ENCODE data around the gene CLCF1.

Gene CLCF1

GRCh38 chr11:67413266-67413849 lies 40.0 kb upstream of the CLCF1 start:
- ChIA-PET POLR2A (no interaction called here), CTCF (interaction anchor here (1.0 to 6.5 kb wide), 4 partner anchors 11 to 62 kb away, joined by 3 to 40 read pairs (median 4); partner anchors contain the start of genes PPP1CA and TBC1D10C)
- DNase-seq (ENCODE audit: low read depth, low spot score) = no peak
- TF ChIP-seq, protein P1, sequence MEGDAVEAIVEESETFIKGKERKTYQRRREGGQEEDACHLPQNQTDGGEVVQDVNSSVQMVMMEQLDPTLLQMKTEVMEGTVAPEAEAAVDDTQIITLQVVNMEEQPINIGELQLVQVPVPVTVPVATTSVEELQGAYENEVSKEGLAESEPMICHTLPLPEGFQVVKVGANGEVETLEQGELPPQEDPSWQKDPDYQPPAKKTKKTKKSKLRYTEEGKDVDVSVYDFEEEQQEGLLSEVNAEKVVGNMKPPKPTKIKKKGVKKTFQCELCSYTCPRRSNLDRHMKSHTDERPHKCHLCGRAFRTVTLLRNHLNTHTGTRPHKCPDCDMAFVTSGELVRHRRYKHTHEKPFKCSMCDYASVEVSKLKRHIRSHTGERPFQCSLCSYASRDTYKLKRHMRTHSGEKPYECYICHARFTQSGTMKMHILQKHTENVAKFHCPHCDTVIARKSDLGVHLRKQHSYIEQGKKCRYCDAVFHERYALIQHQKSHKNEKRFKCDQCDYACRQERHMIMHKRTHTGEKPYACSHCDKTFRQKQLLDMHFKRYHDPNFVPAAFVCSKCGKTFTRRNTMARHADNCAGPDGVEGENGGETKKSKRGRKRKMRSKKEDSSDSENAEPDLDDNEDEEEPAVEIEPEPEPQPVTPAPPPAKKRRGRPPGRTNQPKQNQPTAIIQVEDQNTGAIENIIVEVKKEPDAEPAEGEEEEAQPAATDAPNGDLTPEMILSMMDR (IDR thresholded peaks at IDR 0.05; ENCODE audit: insufficient read depth, low read length, missing control alignments) = no peak
- H3K4me3 ChIP-seq (ENCODE audit: low read depth, low read length) = no peak overlapping the region

DNA sequence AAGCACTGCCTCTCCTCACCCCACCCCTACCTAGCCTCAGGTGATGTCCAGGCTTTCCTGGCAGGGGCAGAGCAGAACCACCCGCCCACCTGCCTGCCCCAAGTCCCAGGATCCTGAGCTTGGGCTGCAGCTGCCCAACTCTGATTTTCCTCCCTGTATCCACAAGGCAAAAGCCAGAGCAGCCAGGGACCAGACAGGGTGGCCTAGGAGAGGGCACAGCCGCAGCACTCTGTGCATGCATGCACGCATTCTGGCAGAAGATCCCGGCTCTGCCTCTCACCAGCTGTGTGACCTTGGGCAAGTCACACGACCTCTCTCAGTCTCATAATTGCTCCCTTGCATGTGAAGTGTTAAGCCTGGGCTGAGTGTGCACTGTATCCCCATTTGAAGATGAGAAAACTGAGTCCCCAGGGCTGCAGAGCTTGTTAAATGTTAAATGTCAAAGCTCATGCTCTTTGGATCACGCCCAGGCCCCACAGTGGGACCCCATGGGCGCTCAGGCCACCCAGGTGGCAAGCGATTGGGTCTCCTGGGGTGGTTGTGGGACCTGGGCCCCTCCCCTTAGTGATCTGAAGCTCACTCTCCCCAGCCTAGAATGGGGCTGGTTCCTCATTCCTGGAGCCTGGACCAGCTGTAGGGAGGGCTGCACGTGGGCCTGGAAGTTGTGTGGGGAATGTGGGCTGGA lies 39.2 kb upstream of the CLCF1 start:
- TF ChIP-seq, protein P1 (IDR thresholded peaks at IDR 0.05; ENCODE audit: insufficient read depth, low read length, missing control alignments) = no peak
- POLR2A ChIA-PET = no interaction called here
- DNase-seq (ENCODE audit: low read depth, low spot score) = no peak
- no peak overlapping the region for H3K4me3 ChIP-seq (ENCODE audit: low read depth, low read length)
- CTCF ChIA-PET = interaction anchor here (1.1 to 6.5 kb wide), 2 partner anchors 10 to 61 kb away, joined by 6 to 40 read pairs; partner anchors contain the start of genes PPP1CA and TBC1D10C

DNA sequence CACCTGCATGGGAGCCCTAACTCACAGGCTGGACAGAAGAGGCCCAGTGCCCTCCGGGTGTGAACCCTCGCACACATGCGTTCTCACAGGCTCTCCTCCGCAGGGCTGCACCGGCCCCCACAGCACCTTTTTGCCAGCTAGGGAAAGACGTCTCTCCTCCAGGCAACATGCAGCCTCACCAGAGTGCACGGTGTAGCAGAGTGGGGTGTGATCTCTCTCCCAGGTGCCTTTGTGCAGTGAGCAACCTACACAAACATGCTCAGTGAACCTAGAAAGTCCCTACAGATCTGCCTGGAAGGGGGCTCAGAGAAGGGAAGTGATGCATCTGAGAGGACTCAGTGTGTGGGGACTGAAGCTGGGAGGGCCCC lies 38.4 kb upstream of the CLCF1 start:
- no peak overlapping the region for H3K4me3 ChIP-seq (ENCODE audit: low read depth, low read length)
- no peak for DNase-seq (ENCODE audit: low read depth, low spot score)
- TF ChIP-seq, protein P1 (IDR thresholded peaks at IDR 0.05; ENCODE audit: insufficient read depth, low read length, missing control alignments) = no peak
- ChIA-PET POLR2A (no interaction called here), CTCF (interaction anchor here (6.5 kb wide), 1 partner anchor 9 kb away, joined by 40 read pairs; the partner anchor contains the start of genes PPP1CA and TBC1D10C)

DNA sequence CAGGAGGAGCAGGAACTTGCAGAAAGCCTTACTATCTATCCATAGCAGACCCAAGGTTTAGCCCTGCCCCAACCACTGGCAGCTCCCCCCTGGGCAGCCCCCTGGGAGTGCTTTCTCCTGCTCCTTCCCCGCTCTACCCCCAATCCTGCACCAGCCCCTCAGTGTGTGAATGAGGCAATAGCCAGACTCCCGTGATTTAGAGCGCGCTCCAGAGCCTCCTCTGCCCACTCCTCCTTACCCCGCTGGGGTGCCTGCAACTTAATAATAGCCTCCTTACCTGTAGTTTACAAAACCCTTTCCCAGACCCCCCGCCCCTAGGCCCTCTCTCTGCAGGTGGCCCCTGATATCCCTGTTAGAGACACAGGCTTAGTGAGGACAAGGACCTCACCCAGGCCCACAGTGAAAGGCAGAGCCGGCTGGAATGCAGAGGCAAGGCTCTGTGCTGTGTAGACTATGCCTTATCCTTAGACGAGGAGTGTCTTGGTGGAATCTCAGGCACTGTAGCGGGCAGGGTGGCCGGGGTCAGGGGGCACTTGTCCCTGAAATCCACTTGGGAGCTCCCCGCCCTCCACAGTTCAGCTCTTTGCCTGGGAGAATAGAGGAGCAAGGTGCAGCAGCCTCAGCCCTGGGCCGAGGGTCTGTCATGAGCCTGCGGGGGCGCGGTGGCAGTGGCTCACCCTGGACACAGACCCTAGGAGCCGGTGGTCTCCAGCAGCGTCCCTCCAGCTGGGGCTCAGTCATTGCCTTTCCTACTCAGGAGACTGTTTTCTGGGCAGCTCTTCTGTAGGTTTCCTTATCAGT lies 37.8 kb upstream of the CLCF1 start:
- TF ChIP-seq, protein P1 (IDR thresholded peaks at IDR 0.05; ENCODE audit: insufficient read depth, low read length, missing control alignments) = no peak
- no peak overlapping the region for H3K4me3 ChIP-seq (ENCODE audit: low read depth, low read length)
- POLR2A ChIA-PET = no interaction called here
- no peak for DNase-seq (ENCODE audit: low read depth, low spot score)
- CTCF ChIA-PET = interaction anchor here (6.5 kb wide), 1 partner anchor 9 kb away, joined by 40 read pairs; the partner anchor contains the start of genes PPP1CA and TBC1D10C

- DNase-seq (ENCODE audit: low read depth, low spot score) = no peak
- TF ChIP-seq, protein P1 (IDR thresholded peaks at IDR 0.05; ENCODE audit: insufficient read depth, low read length, missing control alignments) = no peak
- ChIA-PET CTCF (no interaction called here), POLR2A (no interaction called here)
- H3K4me3 ChIP-seq (ENCODE audit: low read depth, low read length) = no peak overlapping the region
Measured at GRCh38 chr11:67410369-67410831, 37.0 kb upstream of the CLCF1 start.
